ENCODE data around the gene F2. TPM values are rescaled to one million over a fixed set of nuclear protein-coding genes. Genes with fewer than 3 reads are reported as not detected.
"Not testable (repeated sequence)": the region's sequence is repeated elsewhere in the genome, so short reads cannot be mapped to it uniquely, and the experiment has no call there.

The F2 gene
- total RNA-seq (not detected), polyA plus RNA-seq (not detected)

GRCh38 chr11:46719048-46719542 lies at the start of gene F2:
F2 (plus strand) TSS chr11:46719213; CDS start chr11:46719236, 23 bp downstream.
- peaks cover 8% of the 10 kb centered on the region for H3K4me1 ChIP-seq (ENCODE audit: insufficient read depth, low read length)
- no peak within 1 kb of the TSS for H3K4me3 ChIP-seq (ENCODE audit: low read length in 2 of 2)
- no peak within 1 kb of the TSS for H3K4me3 Mint-ChIP-seq
- H3K27ac ChIP-seq (ENCODE audit: low read depth, low read length) = no peak within 1 kb of the TSS
- ChIA-PET POLR2A (ENCODE audit: partially characterized antibody) (no interaction called here), CTCF (ENCODE audit: partially characterized antibody) (interaction anchor here (1.2 kb wide), 1 partner anchor 48 kb away, joined by 4 read pairs; no protein-coding TSS in a partner anchor)
- H3K36me3 ChIP-seq (ENCODE audit: insufficient read depth, low read length) = no peaks in the 10 kb centered on the region
- no peak for DNase-seq
- H3K4me1 Mint-ChIP-seq = peaks cover 7 to 17% (median 8%) of the 10 kb centered on the region in 4 donors
- H3K9me3 ChIP-seq (ENCODE audit: control insufficient read depth in 1 of 2, low read length in 2 of 2) = no peaks in the 10 kb centered on the region
- H3K27ac Mint-ChIP-seq = peak within 1 kb of the TSS in 3 of 7 donors; percentile 57 to 80 (median 70)
- H3K36me3 Mint-ChIP-seq = no peaks in the 10 kb centered on the region
- intact Hi-C loops (cut with micrococcal nuclease) = no loop called here
- no peaks in the 10 kb centered on the region for H3K27me3 Mint-ChIP-seq
- H3K27me3 ChIP-seq (ENCODE audit: insufficient read depth, low read length) = no peaks in the 10 kb centered on the region
- H3K9me3 Mint-ChIP-seq = no peaks in the 10 kb centered on the region

- POLR2A ChIA-PET (ENCODE audit: partially characterized antibody) = interaction anchor here (1.9 to 3.4 kb wide), 3 partner anchors 19 to 52 kb away, joined by 9 to 85 read pairs (median 11); partner anchors contain the start of genes ARHGAP1, ATG13, HARBI1 and ZNF408
- DNase-seq = no peak
- Histone ChIP-seq H3K27ac (ENCODE audit: low read depth, low read length) (no peak overlapping the region), H3K27me3 (ENCODE audit: insufficient read depth, low read length) (no peaks in the 10 kb centered on the region), H3K4me3 (ENCODE audit: low read length in 2 of 2) (no peak overlapping the region), H3K9me3 (ENCODE audit: control insufficient read depth in 1 of 2, low read length in 2 of 2) (no peaks in the 10 kb centered on the region), H3K4me1 (ENCODE audit: insufficient read depth, low read length) (peaks cover 59% of the 10 kb centered on the region), H3K36me3 (ENCODE audit: insufficient read depth, low read length) (peaks cover 62% of the 10 kb centered on the region)
- Mint-ChIP-seq H3K4me3 (peak overlapping the region in 6 of 8 donors; percentile 28 to 70 (median 55)), H3K27me3 (no peaks in the 10 kb centered on the region), H3K36me3 (peaks cover 45 to 71% of the 10 kb centered on the region in 2 donors), H3K4me1 (peaks cover 29 to 65% (median 51%) of the 10 kb centered on the region in 4 donors), H3K9me3 (peaks cover 0 to 1% (median 0%) of the 10 kb centered on the region in 8 donors), H3K27ac (peak overlapping the region; percentile 55 to 90 (median 85))
- CTCF ChIA-PET (ENCODE audit: partially characterized antibody) = interaction anchor here (0.6 to 4.2 kb wide), 13 partner anchors 10 to 475 kb away, joined by 3 to 61 read pairs (median 4); partner anchors contain the start of genes ARHGAP1, ATG13, HARBI1 and ZNF408
- intact Hi-C loops (cut with micrococcal nuclease) = no loop called here
Measured at GRCh38 chr11:46669711-46670139, 49.3 kb upstream of the F2 start.

- H3K9me3 Mint-ChIP-seq; DNase-seq; intact Hi-C loops (cut with micrococcal nuclease); H3K27me3 ChIP-seq (ENCODE audit: insufficient read depth, low read length); H3K27me3 Mint-ChIP-seq; H3K4me3 ChIP-seq (ENCODE audit: low read length in 2 of 2); H3K9me3 ChIP-seq (ENCODE audit: control insufficient read depth in 1 of 2, low read length in 2 of 2): not testable (repeated sequence)
- ChIA-PET CTCF (ENCODE audit: partially characterized antibody) (interaction anchor here (0.6 to 4.2 kb wide), 22 partner anchors 9 to 474 kb away, joined by 3 to 61 read pairs (median 4); partner anchors contain the start of genes ARHGAP1, ATG13, F2 and HARBI1), POLR2A (ENCODE audit: partially characterized antibody) (interaction anchor here (0.7 to 3.4 kb wide), 13 partner anchors 10 to 266 kb away, joined by 3 to 85 read pairs (median 6); partner anchors contain the start of genes AMBRA1, ARHGAP1, ATG13 and CSTPP1)
- Mint-ChIP-seq H3K36me3 (peaks cover 45 to 66% of the 10 kb centered on the region in 2 donors), H3K27ac (peak overlapping the region in 6 of 7 donors; percentile 85 to 96 (median 93)), H3K4me3 (peak overlapping the region in 7 of 8 donors; percentile 81 to 92 (median 85)), H3K4me1 (peaks cover 34 to 73% (median 59%) of the 10 kb centered on the region in 4 donors)
- H3K36me3 ChIP-seq (ENCODE audit: insufficient read depth, low read length) = peaks cover 54% of the 10 kb centered on the region
- peaks cover 67% of the 10 kb centered on the region for H3K4me1 ChIP-seq (ENCODE audit: insufficient read depth, low read length)
- peak overlapping the region; percentile 30 for H3K27ac ChIP-seq (ENCODE audit: low read depth, low read length)
Measured at GRCh38 chr11:46670521-46670920, 48.5 kb upstream of the F2 start.

GRCh38 chr11:46671958-46672315 lies 47.1 kb upstream of the F2 start:
- no peaks in the 10 kb centered on the region for H3K9me3 ChIP-seq (ENCODE audit: control insufficient read depth in 1 of 2, low read length in 2 of 2)
- no peaks in the 10 kb centered on the region for H3K27me3 Mint-ChIP-seq
- no peak for DNase-seq
- no peaks in the 10 kb centered on the region for H3K27me3 ChIP-seq (ENCODE audit: insufficient read depth, low read length)
- H3K4me1 Mint-ChIP-seq = peaks cover 41 to 84% (median 71%) of the 10 kb centered on the region in 4 donors
- H3K27ac ChIP-seq (ENCODE audit: low read depth, low read length) = peak overlapping the region; percentile 30
- peaks cover 41 to 57% of the 10 kb centered on the region in 2 donors for H3K36me3 Mint-ChIP-seq
- no peak overlapping the region for H3K4me3 ChIP-seq (ENCODE audit: low read length in 2 of 2)
- POLR2A ChIA-PET (ENCODE audit: partially characterized antibody) = interaction anchor here (0.7 to 3.4 kb wide), 6 partner anchors 12 to 55 kb away, joined by 3 to 85 read pairs (median 8); partner anchors contain the start of genes ARHGAP1, ATG13, HARBI1 and ZNF408
- intact Hi-C loops (cut with micrococcal nuclease) = loop anchor here (1.0 kb wide), 2 partner anchors 28 to 55 kb away; partner anchors contain the start of genes ARHGAP1, ATG13 and HARBI1
- H3K4me3 Mint-ChIP-seq = peak overlapping the region; percentile 33 to 92 (median 82)
- peaks cover 41% of the 10 kb centered on the region for H3K36me3 ChIP-seq (ENCODE audit: insufficient read depth, low read length)
- peaks cover 81% of the 10 kb centered on the region for H3K4me1 ChIP-seq (ENCODE audit: insufficient read depth, low read length)
- H3K27ac Mint-ChIP-seq = peak overlapping the region; percentile 78 to 96 (median 94)
- no peaks in the 10 kb centered on the region for H3K9me3 Mint-ChIP-seq
- CTCF ChIA-PET (ENCODE audit: partially characterized antibody) = interaction anchor here (1.3 to 4.2 kb wide), 7 partner anchors 9 to 54 kb away, joined by 4 to 61 read pairs (median 8); partner anchors contain the start of genes ARHGAP1, ATG13, HARBI1 and ZNF408

GRCh38 chr11:46672381-46672839 lies 46.6 kb upstream of the F2 start:
- CTCF ChIA-PET (ENCODE audit: partially characterized antibody) = interaction anchor here (1.9 to 4.2 kb wide), 4 partner anchors 9 to 54 kb away, joined by 8 to 61 read pairs (median 14); partner anchors contain the start of genes ARHGAP1, ATG13, HARBI1 and ZNF408
- intact Hi-C loops (cut with micrococcal nuclease) = no loop called here
- H3K27ac Mint-ChIP-seq = peak overlapping the region; percentile 85 to 96 (median 94)
- H3K4me1 ChIP-seq (ENCODE audit: insufficient read depth, low read length) = peaks cover 85% of the 10 kb centered on the region
- peaks cover 46 to 89% (median 73%) of the 10 kb centered on the region in 4 donors for H3K4me1 Mint-ChIP-seq
- no peak for DNase-seq
- H3K36me3 Mint-ChIP-seq = peaks cover 41 to 57% of the 10 kb centered on the region in 2 donors
- no peak overlapping the region for H3K4me3 ChIP-seq (ENCODE audit: low read length in 2 of 2)
- H3K27me3 Mint-ChIP-seq = no peaks in the 10 kb centered on the region
- H3K36me3 ChIP-seq (ENCODE audit: insufficient read depth, low read length) = peaks cover 37% of the 10 kb centered on the region
- POLR2A ChIA-PET (ENCODE audit: partially characterized antibody) = interaction anchor here (0.7 to 3.4 kb wide), 4 partner anchors 16 to 29 kb away, joined by 3 to 85 read pairs (median 6); partner anchors contain the start of genes ARHGAP1 and ZNF408
- peak overlapping the region; percentile 27 to 92 (median 77) for H3K4me3 Mint-ChIP-seq
- no peaks in the 10 kb centered on the region for H3K9me3 ChIP-seq (ENCODE audit: control insufficient read depth in 1 of 2, low read length in 2 of 2)
- no peaks in the 10 kb centered on the region for H3K9me3 Mint-ChIP-seq
- H3K27ac ChIP-seq (ENCODE audit: low read depth, low read length) = peak overlapping the region; percentile 30
- H3K27me3 ChIP-seq (ENCODE audit: insufficient read depth, low read length) = no peaks in the 10 kb centered on the region

GRCh38 chr11:46673713-46674462 lies 45.1 kb upstream of the F2 start:
- Histone ChIP-seq H3K4me3 (ENCODE audit: low read length in 2 of 2) (no peak overlapping the region), H3K4me1 (ENCODE audit: insufficient read depth, low read length) (peaks cover 85% of the 10 kb centered on the region), H3K27ac (ENCODE audit: low read depth, low read length) (peak overlapping the region; percentile 20), H3K27me3 (ENCODE audit: insufficient read depth, low read length) (no peaks in the 10 kb centered on the region), H3K9me3 (ENCODE audit: control insufficient read depth in 1 of 2, low read length in 2 of 2) (no peaks in the 10 kb centered on the region), H3K36me3 (ENCODE audit: insufficient read depth, low read length) (peaks cover 32% of the 10 kb centered on the region)
- no peak for DNase-seq
- H3K9me3 Mint-ChIP-seq = no peaks in the 10 kb centered on the region
- no peaks in the 10 kb centered on the region for H3K27me3 Mint-ChIP-seq
- intact Hi-C loops (cut with micrococcal nuclease) = no loop called here
- peak overlapping the region; percentile 81 to 97 (median 93) for H3K27ac Mint-ChIP-seq
- peaks cover 42 to 55% of the 10 kb centered on the region in 2 donors for H3K36me3 Mint-ChIP-seq
- peak overlapping the region in 3 of 8 donors; percentile 66 to 80 (median 77) for H3K4me3 Mint-ChIP-seq
- ChIA-PET CTCF (ENCODE audit: partially characterized antibody) (interaction anchor here (0.8 to 2.3 kb wide), 5 partner anchors 20 to 322 kb away, joined by 3 to 11 read pairs (median 3); partner anchors contain the start of genes AMBRA1 and HARBI1), POLR2A (ENCODE audit: partially characterized antibody) (interaction anchor here (0.6 to 3.0 kb wide), 9 partner anchors 8 to 1041 kb away, joined by 3 to 41 read pairs (median 3); partner anchors contain the start of genes AGBL2, ARHGAP1 and ZNF408)
- peaks cover 49 to 93% (median 78%) of the 10 kb centered on the region in 4 donors for H3K4me1 Mint-ChIP-seq
